Body of pancreas (tissue), 4 donors: ENCODE data around the gene TCEA2.

ENCODE experiments used
- CTCF ChIP-seq, 7 experiments: fragments of 450-650 bp in 4 of 7; fragments of 200-600 bp in 3 of 7; sonication (generic) in 3 of 7; IDR thresholded peaks; one replicate each; pipeline ENCODE4 v1.5.1; 2016 to 2019; ENCODE audit warnings: antibody characterized with exemption in 7 of 7
- POLR2A ChIP-seq, 3 donors: fragments of 450-650 bp; IDR thresholded peaks; one replicate each; pipeline ENCODE4 v1.6.1; 2016; ENCODE audit warnings: antibody characterized with exemption in 3 of 3, mild to moderate bottlenecking in 2 of 3

GRCh38 chr20:64092258-64093012 is 29.4 kb downstream of the TCEA2 start:
- TF ChIP-seq CTCF (IDR thresholded peaks at IDR 0.05) (no peak), POLR2A (IDR thresholded peaks at IDR 0.05) (no peak)
